ENCODE measurements around the gene CALCOCO1.
"Not testable (repeated sequence)": the region's sequence is repeated elsewhere in the genome, so short reads cannot be mapped to it uniquely, and the experiment has no call there.

Gene CALCOCO1

GRCh38 chr12:53727310-53728041 is at the start of gene CALCOCO1:
Gene CALCOCO1, minus strand, starts transcription at chr12:53727452. Its CDS starts 2,210 bp downstream, at chr12:53725242.
- DNase-seq (ENCODE audit: low read depth in 2 of 3, low spot score in 1 of 3) = peak; percentile 91 to 95 (median 95)

GRCh38 chr12:53776872-53777271 is 49.6 kb upstream of the CALCOCO1 start:
- DNase-seq (ENCODE audit: low read depth in 2 of 3, low spot score in 1 of 3) = no peak

GRCh38 chr12:53775478-53776145 is 48.4 kb upstream of the CALCOCO1 start:
- DNase-seq (ENCODE audit: low read depth in 2 of 3, low spot score in 1 of 3) = no peak

GRCh38 chr12:53770281-53770680 is 43.0 kb upstream of the CALCOCO1 start:
- no peak for DNase-seq (ENCODE audit: low read depth in 2 of 3, low spot score in 1 of 3)

- no peak for DNase-seq (ENCODE audit: low read depth in 2 of 3, low spot score in 1 of 3)
Measured at GRCh38 chr12:53768976-53769375, 41.7 kb upstream of the CALCOCO1 start.

GRCh38 chr12:53766881-53767280 is 39.6 kb upstream of the CALCOCO1 start:
- DNase-seq (ENCODE audit: low read depth in 2 of 3, low spot score in 1 of 3) = no peak

- no peak for DNase-seq (ENCODE audit: low read depth in 2 of 3, low spot score in 1 of 3)
Measured at GRCh38 chr12:53765891-53766290, 38.6 kb upstream of the CALCOCO1 start.

- no peak for DNase-seq (ENCODE audit: low read depth in 2 of 3, low spot score in 1 of 3)
Measured at GRCh38 chr12:53764615-53765014, 37.4 kb upstream of the CALCOCO1 start.

GRCh38 chr12:53762793-53763192 is 35.5 kb upstream of the CALCOCO1 start:
- not testable (repeated sequence) for DNase-seq (ENCODE audit: low read depth in 2 of 3, low spot score in 1 of 3)

GRCh38 chr12:53761306-53761705 is 34.1 kb upstream of the CALCOCO1 start:
- DNase-seq (ENCODE audit: low read depth in 2 of 3, low spot score in 1 of 3) = no peak

GRCh38 chr12:53759261-53759660 is 32.0 kb upstream of the CALCOCO1 start:
- no peak for DNase-seq (ENCODE audit: low read depth in 2 of 3, low spot score in 1 of 3)

- DNase-seq (ENCODE audit: low read depth in 2 of 3, low spot score in 1 of 3) = no peak
Measured at GRCh38 chr12:53758730-53759103, 31.5 kb upstream of the CALCOCO1 start.

GRCh38 chr12:53758081-53758729 is 31.0 kb upstream of the CALCOCO1 start:
- DNase-seq (ENCODE audit: low read depth in 2 of 3, low spot score in 1 of 3) = no peak

GRCh38 chr12:53757101-53757770 is 30.0 kb upstream of the CALCOCO1 start:
- peak; percentile 82 to 92 (median 82) for DNase-seq (ENCODE audit: low read depth in 2 of 3, low spot score in 1 of 3)

- DNase-seq (ENCODE audit: low read depth in 2 of 3, low spot score in 1 of 3) = no peak
Measured at GRCh38 chr12:53756300-53757100, 29.2 kb upstream of the CALCOCO1 start.

- no peak for DNase-seq (ENCODE audit: low read depth in 2 of 3, low spot score in 1 of 3)
Measured at GRCh38 chr12:53755893-53756292, 28.6 kb upstream of the CALCOCO1 start.

GRCh38 chr12:53755451-53755891 is 28.2 kb upstream of the CALCOCO1 start:
- no peak for DNase-seq (ENCODE audit: low read depth in 2 of 3, low spot score in 1 of 3)

GRCh38 chr12:53754633-53755264 is 27.5 kb upstream of the CALCOCO1 start:
- DNase-seq (ENCODE audit: low read depth in 2 of 3, low spot score in 1 of 3) = no peak

- DNase-seq (ENCODE audit: low read depth in 2 of 3, low spot score in 1 of 3) = no peak
Measured at GRCh38 chr12:53754188-53754585, 26.9 kb upstream of the CALCOCO1 start.

GRCh38 chr12:53752621-53753020 is 25.4 kb upstream of the CALCOCO1 start:
- no peak for DNase-seq (ENCODE audit: low read depth in 2 of 3, low spot score in 1 of 3)

Data from stimulated activated CD4-positive, alpha-beta T cell treated with anti-CD3 and anti-CD28 coated beads, Interleukin-12 subunit alpha, Interleukin-12 subunit beta, amount 100 ng/mL, for 48 hours (primary cell).